Subcutaneous abdominal adipose tissue (tissue), 5 donors: Measurements from ENCODE around the gene DNTT.

Source experiments
- H3K27ac ChIP-seq: one replicate; pipeline ENCODE4 v1.7.0; 2013; ENCODE audit warnings: low read depth, mild to moderate bottlenecking, inconsistent platforms, low read length, moderate library complexity
- H3K27me3 ChIP-seq, 5 donors: one replicate each; pipeline ENCODE4 v1.7.0; 2013; ENCODE audit warnings: low read length in 5 of 5, inconsistent platforms in 1 of 5; ENCODE audit not compliant: control insufficient read depth in 5 of 5, insufficient read depth in 4 of 5
- H3K36me3 ChIP-seq, 5 donors: one replicate each; pipeline ENCODE4 v1.7.0; 2013; ENCODE audit warnings: low read length in 5 of 5; ENCODE audit not compliant: control insufficient read depth in 5 of 5, insufficient read depth in 5 of 5
- H3K4me1 ChIP-seq, 5 donors: one replicate each; pipeline ENCODE4 v1.7.0; 2013; ENCODE audit warnings: low read length in 5 of 5, mild to moderate bottlenecking in 3 of 5, moderate library complexity in 1 of 5; ENCODE audit not compliant: control insufficient read depth in 5 of 5, insufficient read depth in 5 of 5
- H3K4me3 ChIP-seq, 5 donors: one replicate each; pipeline ENCODE4 v1.7.0; 2013; ENCODE audit warnings: low read length in 5 of 5, low read depth in 1 of 5
- H3K9ac ChIP-seq, 5 donors: one replicate each; pipeline ENCODE4 v1.7.0; 2013; ENCODE audit warnings: low read length in 5 of 5, mild to moderate bottlenecking in 4 of 5, moderate library complexity in 3 of 5
- H3K9me3 ChIP-seq, 5 donors: one replicate each; pipeline ENCODE4 v1.7.0; 2013; ENCODE audit warnings: low read length in 5 of 5; ENCODE audit not compliant: control insufficient read depth in 5 of 5
- donor health status: healthy.
- donor health status: healthy.
- donor health status: healthy.
- donor health status: healthy.
- donor health status: healthy.

DNTT gene

DNA sequence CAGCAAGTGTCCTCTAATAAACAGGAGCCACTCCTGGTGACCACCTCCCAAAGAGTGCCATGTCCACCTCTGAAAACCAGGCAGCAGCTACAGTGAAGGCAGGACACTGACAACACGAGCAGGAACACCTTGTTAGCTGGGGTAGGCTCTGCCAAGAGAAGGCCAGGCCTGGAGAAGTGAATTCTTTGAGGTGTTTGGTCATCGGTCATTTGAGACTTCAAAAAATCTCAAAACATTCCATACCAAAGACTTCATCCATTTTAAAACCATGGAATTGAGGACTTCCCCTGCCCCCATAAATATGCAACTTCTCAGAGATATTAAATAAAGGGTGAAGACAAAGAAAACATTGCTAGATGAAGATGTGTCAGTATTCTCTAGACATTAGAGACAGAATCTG lies 82.9 kb downstream of the DNTT start:
- H3K4me1 ChIP-seq, result peaks cover 0 to 12% (median 3%) of the 10 kb centered on the region in 5 donors
- H3K27me3 ChIP-seq, result peaks cover 11 to 31% (median 27%) of the 10 kb centered on the region in 5 donors
- H3K4me3 ChIP-seq, result no peak overlapping the region
- H3K27ac ChIP-seq, result no peak overlapping the region
- no peak overlapping the region for H3K9ac ChIP-seq
- no peaks in the 10 kb centered on the region for H3K9me3 ChIP-seq
- H3K36me3 ChIP-seq, result no peaks in the 10 kb centered on the region

DNA sequence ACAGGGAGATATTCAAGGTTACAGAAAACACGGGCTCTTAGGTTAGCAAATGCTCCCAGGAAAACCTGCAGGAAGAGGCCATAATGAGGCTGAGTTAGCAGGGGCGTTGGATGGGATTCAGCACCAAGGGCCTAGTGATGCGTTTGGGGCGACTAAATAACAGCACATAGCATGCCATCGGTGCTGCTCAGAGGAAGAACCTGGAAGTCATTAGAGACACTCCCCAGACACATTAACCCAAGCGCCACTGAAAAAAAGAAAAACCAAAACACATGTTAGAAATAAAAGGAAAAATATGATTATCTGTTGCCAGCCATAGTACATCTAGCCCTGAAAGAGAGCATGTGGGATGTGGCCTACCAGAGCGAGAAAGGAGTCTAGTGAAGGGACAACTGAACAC lies 83.4 kb downstream of the DNTT start:
- Histone ChIP-seq H3K9ac (no peak overlapping the region), H3K36me3 (no peaks in the 10 kb centered on the region), H3K9me3 (no peaks in the 10 kb centered on the region), H3K27ac (no peak overlapping the region), H3K4me3 (no peak overlapping the region), H3K4me1 (peaks cover 0 to 12% (median 3%) of the 10 kb centered on the region in 5 donors), H3K27me3 (peaks cover 11 to 31% (median 27%) of the 10 kb centered on the region in 5 donors)
